IMR-90 (cell line): ENCODE measurements around the gene INSYN1. TPM values are rescaled to one million over a fixed set of nuclear protein-coding genes. Genes with fewer than 3 reads are reported as not detected.

ENCODE experiments used
- ATAC-seq: fragments of 200-7000 bp; cut with Tn5 transposase; 2 replicates; pipeline ENCODE4 v1.9.1; 2020; ENCODE audit warnings: low read depth, mild to moderate bottlenecking, moderate library complexity
- BruUV-seq: library from RNA; stranded (reverse); fragments of 400-500 nt; replicated peaks from 2 replicates; lab custom pipeline; 2021; lab: Mats Ljungman, UMichigan
- CTCF ChIA-PET: fragments of 300-600 bp; formaldehyde crosslinking; extraction: SDS; loops from one replicate; lab custom pipeline; 2021; ENCODE audit warnings: antibody characterized with exemption; lab: Yijun Ruan, JAX
- POLR2A ChIA-PET: fragments of 300-600 bp; sonication (Branson Sonifier 250); formaldehyde crosslinking; loops from one replicate; lab custom pipeline; 2022; ENCODE audit warnings: antibody characterized with exemption; ENCODE audit not compliant: unreplicated experiment; lab: Charles Lee
- DNase-seq: peaks from one replicate; pipeline ENCODE4 v3.0.0; 2013
- H2AFZ ChIP-seq: replicated peaks from 2 replicates; pipeline ENCODE3; 2013; ENCODE audit warnings: low read length, mild to moderate bottlenecking; ENCODE audit not compliant: poor library complexity
- H2AK5ac ChIP-seq: 2 replicates; pipeline ENCODE4 v1.6.1; 2013; ENCODE audit warnings: low read depth, low read length, inconsistent platforms
- H2AK9ac ChIP-seq: replicated peaks from 2 replicates; pipeline ENCODE3; 2013; ENCODE audit warnings: mild to moderate bottlenecking, low read depth, low read length, moderate library complexity; ENCODE audit not compliant: poor library complexity
- H2BK120ac ChIP-seq: 2 replicates; pipeline ENCODE4 v1.6.1; 2013; ENCODE audit warnings: low read depth, low read length, inconsistent platforms
- H2BK15ac ChIP-seq: 3 replicates; pipeline ENCODE4 v1.6.1; 2013; ENCODE audit warnings: low read depth, low read length, inconsistent platforms
- H2BK20ac ChIP-seq: 2 replicates; pipeline ENCODE4 v1.6.1; 2013; ENCODE audit warnings: low read depth, mild to moderate bottlenecking, inconsistent platforms, low read length, moderate library complexity
- H2BK5ac ChIP-seq: 2 replicates; pipeline ENCODE4 v1.6.1; 2013; ENCODE audit warnings: mild to moderate bottlenecking, low read depth, low read length, inconsistent platforms; ENCODE audit not compliant: poor library complexity, severe bottlenecking
- H3K14ac ChIP-seq: replicated peaks from 2 replicates; pipeline ENCODE4 v1.6.1; 2013; ENCODE audit warnings: low read depth, low read length, inconsistent platforms
- H3K18ac ChIP-seq: 2 replicates; pipeline ENCODE4 v1.6.1; 2013; ENCODE audit warnings: low read depth, low read length, control low read depth
- H3K23ac ChIP-seq: 2 replicates; pipeline ENCODE4 v1.6.1; 2013; ENCODE audit warnings: low read depth, low read length, inconsistent platforms
- H3K27ac ChIP-seq: 2 replicates; pipeline ENCODE4 v1.5.1; 2013; ENCODE audit warnings: mild to moderate bottlenecking, control low read depth, low read length; ENCODE audit not compliant: insufficient read depth
- H3K27me3 ChIP-seq: 2 replicates; pipeline ENCODE4 v1.6.1; 2013; ENCODE audit warnings: low read length; ENCODE audit not compliant: control insufficient read depth, insufficient read depth
- H3K36me3 ChIP-seq: 2 replicates; pipeline ENCODE4 v1.6.1; 2013; ENCODE audit warnings: low read length, mixed read lengths; ENCODE audit not compliant: control insufficient read depth, insufficient read depth
- H3K4ac ChIP-seq: 2 replicates; pipeline ENCODE4 v1.6.1; 2013; ENCODE audit warnings: low read depth, low read length, inconsistent platforms
- H3K4me1 ChIP-seq: 2 replicates; pipeline ENCODE4 v1.6.1; 2013; ENCODE audit warnings: low read length, mixed read lengths; ENCODE audit not compliant: control insufficient read depth, insufficient read depth
- H3K4me2 ChIP-seq: 2 replicates; pipeline ENCODE4 v1.6.1; 2013; ENCODE audit warnings: low read depth, mild to moderate bottlenecking, control low read depth, low read length, moderate library complexity
- H3K4me3 ChIP-seq: 2 replicates; pipeline ENCODE4 v1.5.1; 2013; ENCODE audit warnings: low read depth, mild to moderate bottlenecking, control low read depth, low read length, moderate library complexity; ENCODE audit not compliant: insufficient read depth
- H3K56ac ChIP-seq: 2 replicates; pipeline ENCODE4 v1.6.1; 2013; ENCODE audit warnings: low read length, inconsistent platforms; ENCODE audit not compliant: insufficient read depth; ENCODE audit errors: extremely low read depth
- H3K79me1 ChIP-seq, 2 experiments: 2 replicates each; pipeline ENCODE4 v1.6.1; 2013; ENCODE audit warnings: low read length in 2 of 2, inconsistent platforms in 1 of 2, low read depth in 1 of 2
- H3K9ac ChIP-seq: 2 replicates; pipeline ENCODE4 v1.6.1; 2013; ENCODE audit warnings: low read depth, low read length, control low read depth
- H3K9me1 ChIP-seq: 2 replicates; pipeline ENCODE4 v1.6.1; 2013; ENCODE audit warnings: low read length, inconsistent platforms; ENCODE audit not compliant: insufficient read depth
- H3K9me3 ChIP-seq: 2 replicates; pipeline ENCODE4 v1.6.1; 2013; ENCODE audit warnings: low read length; ENCODE audit not compliant: control insufficient read depth, insufficient read depth
- H4K20me1 ChIP-seq: 2 replicates; pipeline ENCODE4 v1.6.1; 2013; ENCODE audit warnings: low read length, inconsistent platforms; ENCODE audit not compliant: insufficient read depth
- H4K5ac ChIP-seq: 2 replicates; pipeline ENCODE4 v1.6.1; 2013; ENCODE audit warnings: mild to moderate bottlenecking, low read depth, low read length, control low read depth
- H4K8ac ChIP-seq, 2 experiments: 2 replicates each; pipeline ENCODE4 v1.6.1; 2013; ENCODE audit warnings: low read depth in 2 of 2, low read length in 2 of 2, control low read depth in 1 of 2, inconsistent platforms in 1 of 2
- H4K91ac ChIP-seq: 2 replicates; pipeline ENCODE4 v1.6.1; 2013; ENCODE audit warnings: low read depth, low read length, inconsistent platforms; ENCODE audit not compliant: insufficient read depth
- BHLHE40 ChIP-seq: fragments of 150-350 bp; IDR thresholded peaks from 2 replicates; pipeline ENCODE4 v1.6.1; 2016; ENCODE audit warnings: mild to moderate bottlenecking, low read depth, low read length
- CHD1 ChIP-seq: IDR thresholded peaks from 2 replicates; pipeline ENCODE4 v1.6.1; 2012; ENCODE audit warnings: low read depth, low read length, improper control_type of control experiment
- ELK1 ChIP-seq: fragments of 150-350 bp; IDR thresholded peaks from 2 replicates; pipeline ENCODE4 v1.6.1; 2016; ENCODE audit warnings: low read depth, mild to moderate bottlenecking, low read length, moderate library complexity, borderline replicate concordance
- MAFK ChIP-seq: IDR thresholded peaks from 2 replicates; pipeline ENCODE4 v1.6.1; 2012; ENCODE audit warnings: low read depth, low read length, improper control_type of control experiment
- MAZ ChIP-seq: IDR thresholded peaks from 2 replicates; pipeline ENCODE4 v1.6.1; 2012; ENCODE audit warnings: low read depth, mild to moderate bottlenecking, low read length, improper control_type of control experiment, moderate library complexity, borderline replicate concordance
- MXI1 ChIP-seq: IDR thresholded peaks from 2 replicates; pipeline ENCODE4 v1.6.1; 2012; ENCODE audit warnings: low read depth, mild to moderate bottlenecking, low read length, moderate library complexity, borderline replicate concordance
- NFE2L2 ChIP-seq: fragments of 150-350 bp; IDR thresholded peaks from 2 replicates; pipeline ENCODE4 v1.6.1; 2016; ENCODE audit warnings: low read depth, mild to moderate bottlenecking, low read length
- POLR2A ChIP-seq: IDR thresholded peaks from 2 replicates; pipeline ENCODE4 v1.6.1; 2012; ENCODE audit warnings: mild to moderate bottlenecking, low read depth, low read length
- RAD21 ChIP-seq: IDR thresholded peaks from 2 replicates; pipeline ENCODE4 v1.6.1; 2012; ENCODE audit warnings: low read length, improper control_type of control experiment
- SMC3 ChIP-seq: fragments of 150-350 bp; IDR thresholded peaks from 2 replicates; pipeline ENCODE4 v1.6.1; 2016; ENCODE audit warnings: low read depth, mild to moderate bottlenecking, antibody characterized with exemption, low read length, moderate library complexity
- USF2 ChIP-seq: fragments of 150-350 bp; IDR thresholded peaks from 2 replicates; pipeline ENCODE4 v1.6.1; 2017; ENCODE audit warnings: mild to moderate bottlenecking, antibody characterized with exemption, low read length, low read depth
- WGBS, 2 experiments: methylation state at CpG; one replicate each; pipeline versions ENCODE4 v1.1.5 to v1.1.7; 2013; ENCODE audit warnings: missing lambda C conversion rate in 2 of 2; ENCODE audit not compliant: insufficient read length in 1 of 2; ENCODE audit errors: extremely low coverage in 2 of 2; 5-methylcytosine and 5-hydroxymethylcytosine counted together
- dilution Hi-C: fragments of 300-500 bp; cut with HindIII; formaldehyde crosslinking; loops from one replicate; pipeline ENCODE4 v1.14.3; 2018; ENCODE audit warnings: low sequenced_read_pairs; ENCODE audit not compliant: unreplicated experiment
- in situ Hi-C: fragments of 300-500 bp; cut with MboI; formaldehyde crosslinking; loops from 3 replicates; pipeline ENCODE4 v1.14.3; 2019; ENCODE audit warnings: low sequenced_read_pairs, inconsistent platforms, mixed read lengths
- intact Hi-C: fragments of 100-400 bp; cut with micrococcal nuclease; formaldehyde crosslinking; loops from 2 replicates; pipeline ENCODE4 v1.10.0; 2022
- polyA plus RNA-seq, 3 experiments: library from polyadenylated mRNA; depleted of rRNA; stranded (reverse); fragments of >200 nt; gene quantifications; 2 replicates each; pipeline ENCODE4 v1.2.3, GENCODE V29; 2012; ENCODE audit warnings: low replicate concordance in 1 of 3
- total RNA-seq: library from RNA; depleted of rRNA; stranded (reverse); fragments of >200 nt; gene quantifications from 2 replicates; pipeline ENCODE4 v1.2.3, GENCODE V29; 2012

Gene INSYN1
- total and polyA plus RNA-seq, 2 of the 4 experiments (the other 2 are of a cell fraction): 0.18 to 0.34 TPM

- in situ Hi-C loops: no loop called here
- H3K79me1 ChIP-seq: no peaks in the 10 kb centered on the region
Measured at GRCh38 chr15:73750438-73750837, 2.7 kb downstream of the INSYN1 start.

More at GRCh38 chr15:73750438-73750837, 2.7 kb downstream of the INSYN1 start:
- H3K9me3 ChIP-seq: no peaks in the 10 kb centered on the region
- no peak overlapping the region for H3K4me2 ChIP-seq
- H3K56ac ChIP-seq: no peak overlapping the region
- no TSS peak for BruUV-seq
- H2AFZ ChIP-seq: no peak overlapping the region
- H3K4me3 ChIP-seq: no peak overlapping the region
- 60% methylated on average over 1 of the region's 4 CpGs; no CpG with 5 or more reads in 1 of the 2 experiments for WGBS, 2 experiments
- H3K36me3 ChIP-seq: no peaks in the 10 kb centered on the region
- no peak overlapping the region for H4K8ac ChIP-seq
- no peak overlapping the region for H3K9ac ChIP-seq
- H2AK5ac ChIP-seq: no peak overlapping the region
- ChIA-PET CTCF (no interaction called here), POLR2A (no interaction called here)
- no peak overlapping the region for H4K5ac ChIP-seq
- H2BK20ac ChIP-seq: no peak overlapping the region
- no peak overlapping the region for H2BK120ac ChIP-seq
- no peak overlapping the region for H3K27ac ChIP-seq
- H3K4ac ChIP-seq: no peak overlapping the region
- dilution Hi-C loops: no loop called here
- ATAC-seq (no peak), DNase-seq (no peak)
- no peaks in the 10 kb centered on the region for H3K4me1 ChIP-seq
- H3K9me1 ChIP-seq: peaks cover 3% of the 10 kb centered on the region; the same call in 1 of the 2 replicates
- no peak overlapping the region for H2BK15ac ChIP-seq
- no peak overlapping the region for H4K91ac ChIP-seq
- H3K18ac ChIP-seq: no peak overlapping the region
- H2AK9ac ChIP-seq: no peak overlapping the region
- intact Hi-C loops: no loop called here
- no peaks in the 10 kb centered on the region; the same call in none of the 2 replicates for H4K20me1 ChIP-seq
- H3K14ac ChIP-seq: no peak overlapping the region
- H2BK5ac ChIP-seq: no peak overlapping the region
- H3K27me3 ChIP-seq: peaks cover 80% of the 10 kb centered on the region
- no peak overlapping the region for H3K23ac ChIP-seq
- TF ChIP-seq ELK1 (no peak), USF2 (no peak), RAD21 (no peak), BHLHE40 (no peak), MXI1 (no peak), MAZ (no peak), POLR2A (no peak), NFE2L2 (no peak), MAFK (no peak), CHD1 (no peak), SMC3 (no peak)
